Measurements from ENCODE around the gene DGKK.

Gene DGKK

GRCh38 chrX:50458483-50458882 is 12.1 kb downstream of the DGKK start:
- Histone ChIP-seq H3K23ac (ENCODE audit: low read length) (no peak overlapping the region), H3K27me3 (ENCODE audit: insufficient read depth, low read length, poor library complexity) (no peaks in the 10 kb centered on the region), H4K8ac (ENCODE audit: low read depth, low read length) (no peak overlapping the region), H3K4me2 (ENCODE audit: low read length) (no peak overlapping the region), H3K4me3 (ENCODE audit: low read length) (no peak overlapping the region), H2AK5ac (ENCODE audit: low read length) (no peak overlapping the region), H3K56ac (ENCODE audit: low read length) (no peak overlapping the region), H3K4ac (ENCODE audit: low read depth, low read length) (no peak overlapping the region), H3K9ac (ENCODE audit: low read length) (no peak overlapping the region), H2BK15ac (replicated peaks; ENCODE audit: low read depth) (no peak overlapping the region), H2BK5ac (ENCODE audit: low read length) (no peak overlapping the region), H3K18ac (ENCODE audit: low read length) (no peak overlapping the region), H3K4me1 (ENCODE audit: control insufficient read depth, low read depth, low read length) (no peaks in the 10 kb centered on the region), H4K5ac (ENCODE audit: low read length) (no peak overlapping the region), H3K79me2 (ENCODE audit: control insufficient read depth, insufficient read depth, low read length) (no peaks in the 10 kb centered on the region), H2BK120ac (ENCODE audit: low read depth, low read length) (no peak overlapping the region), H3K79me1 (ENCODE audit: low read length) (no peaks in the 10 kb centered on the region), H3K27ac (ENCODE audit: low read depth, low read length) (no peak overlapping the region), H3K36me3 (ENCODE audit: control insufficient read depth, insufficient read depth, low read length) (no peaks in the 10 kb centered on the region)
- no CpG with 5 or more reads among the region's 3 CpGs for WGBS (ENCODE audit: extremely low coverage, insufficient coverage, low lambda C conversion rate)
- no peak for DNase-seq

GRCh38 chrX:50456712-50457484 is 13.7 kb downstream of the DGKK start:
- H3K27me3 ChIP-seq (ENCODE audit: insufficient read depth, low read length, poor library complexity), result no peaks in the 10 kb centered on the region
- H3K4me2 ChIP-seq (ENCODE audit: low read length), result no peak overlapping the region
- H3K4me3 ChIP-seq (ENCODE audit: low read length), result no peak overlapping the region
- H3K36me3 ChIP-seq (ENCODE audit: control insufficient read depth, insufficient read depth, low read length), result no peaks in the 10 kb centered on the region
- peak; percentile 48 for DNase-seq
- H3K4me1 ChIP-seq (ENCODE audit: control insufficient read depth, low read depth, low read length), result no peaks in the 10 kb centered on the region
- H2BK15ac ChIP-seq (replicated peaks; ENCODE audit: low read depth), result no peak overlapping the region
- H4K5ac ChIP-seq (ENCODE audit: low read length), result no peak overlapping the region
- H2BK5ac ChIP-seq (ENCODE audit: low read length), result no peak overlapping the region
- no peaks in the 10 kb centered on the region for H3K79me1 ChIP-seq (ENCODE audit: low read length)
- no CpG with 5 or more reads among the region's 6 CpGs for WGBS (ENCODE audit: extremely low coverage, insufficient coverage, low lambda C conversion rate)
- no peak overlapping the region for H3K4ac ChIP-seq (ENCODE audit: low read depth, low read length)
- no peak overlapping the region for H2AK5ac ChIP-seq (ENCODE audit: low read length)
- no peak overlapping the region for H4K8ac ChIP-seq (ENCODE audit: low read depth, low read length)
- H3K9ac ChIP-seq (ENCODE audit: low read length), result no peak overlapping the region
- H3K27ac ChIP-seq (ENCODE audit: low read depth, low read length), result no peak overlapping the region
- H3K18ac ChIP-seq (ENCODE audit: low read length), result no peak overlapping the region
- H2BK120ac ChIP-seq (ENCODE audit: low read depth, low read length), result no peak overlapping the region
- H3K23ac ChIP-seq (ENCODE audit: low read length), result no peak overlapping the region
- H3K79me2 ChIP-seq (ENCODE audit: control insufficient read depth, insufficient read depth, low read length), result no peaks in the 10 kb centered on the region
- H3K56ac ChIP-seq (ENCODE audit: low read length), result peak overlapping the region; percentile 17

- Histone ChIP-seq H3K79me2 (ENCODE audit: control insufficient read depth, insufficient read depth, low read length) (no peaks in the 10 kb centered on the region), H3K56ac (ENCODE audit: low read length) (no peak overlapping the region), H3K79me1 (ENCODE audit: low read length) (no peaks in the 10 kb centered on the region), H2AK5ac (ENCODE audit: low read length) (no peak overlapping the region), H2BK120ac (ENCODE audit: low read depth, low read length) (no peak overlapping the region), H3K36me3 (ENCODE audit: control insufficient read depth, insufficient read depth, low read length) (no peaks in the 10 kb centered on the region), H4K8ac (ENCODE audit: low read depth, low read length) (no peak overlapping the region), H2BK5ac (ENCODE audit: low read length) (no peak overlapping the region), H2BK15ac (replicated peaks; ENCODE audit: low read depth) (no peak overlapping the region), H3K4me1 (ENCODE audit: control insufficient read depth, low read depth, low read length) (no peaks in the 10 kb centered on the region), H3K23ac (ENCODE audit: low read length) (no peak overlapping the region), H3K4me3 (ENCODE audit: low read length) (no peak overlapping the region), H3K9ac (ENCODE audit: low read length) (no peak overlapping the region), H3K27ac (ENCODE audit: low read depth, low read length) (no peak overlapping the region), H3K18ac (ENCODE audit: low read length) (no peak overlapping the region), H4K5ac (ENCODE audit: low read length) (no peak overlapping the region), H3K27me3 (ENCODE audit: insufficient read depth, low read length, poor library complexity) (no peaks in the 10 kb centered on the region), H3K4me2 (ENCODE audit: low read length) (no peak overlapping the region), H3K4ac (ENCODE audit: low read depth, low read length) (no peak overlapping the region)
- DNase-seq, result no peak
Measured at GRCh38 chrX:50452782-50453181, 17.8 kb downstream of the DGKK start.

- Histone ChIP-seq H3K4me3 (ENCODE audit: low read length) (no peak overlapping the region), H4K8ac (ENCODE audit: low read depth, low read length) (no peak overlapping the region), H3K4ac (ENCODE audit: low read depth, low read length) (no peak overlapping the region), H3K27me3 (ENCODE audit: insufficient read depth, low read length, poor library complexity) (no peaks in the 10 kb centered on the region), H3K56ac (ENCODE audit: low read length) (no peak overlapping the region), H3K27ac (ENCODE audit: low read depth, low read length) (no peak overlapping the region), H2BK120ac (ENCODE audit: low read depth, low read length) (no peak overlapping the region), H2AK5ac (ENCODE audit: low read length) (no peak overlapping the region), H3K36me3 (ENCODE audit: control insufficient read depth, insufficient read depth, low read length) (no peaks in the 10 kb centered on the region), H4K5ac (ENCODE audit: low read length) (no peak overlapping the region), H3K4me2 (ENCODE audit: low read length) (no peak overlapping the region), H3K23ac (ENCODE audit: low read length) (no peak overlapping the region), H3K79me2 (ENCODE audit: control insufficient read depth, insufficient read depth, low read length) (no peaks in the 10 kb centered on the region), H3K18ac (ENCODE audit: low read length) (no peak overlapping the region), H2BK15ac (replicated peaks; ENCODE audit: low read depth) (no peak overlapping the region), H3K4me1 (ENCODE audit: control insufficient read depth, low read depth, low read length) (no peaks in the 10 kb centered on the region), H3K79me1 (ENCODE audit: low read length) (no peaks in the 10 kb centered on the region), H3K9ac (ENCODE audit: low read length) (no peak overlapping the region), H2BK5ac (ENCODE audit: low read length) (no peak overlapping the region)
- WGBS (ENCODE audit: extremely low coverage, insufficient coverage, low lambda C conversion rate), result no CpG with 5 or more reads among the region's 1 CpG
- no peak for DNase-seq
Measured at GRCh38 chrX:50450324-50450723, 20.3 kb downstream of the DGKK start.

- H4K8ac ChIP-seq (ENCODE audit: low read depth, low read length), result no peak overlapping the region
- no peak overlapping the region for H2BK5ac ChIP-seq (ENCODE audit: low read length)
- H3K4me2 ChIP-seq (ENCODE audit: low read length), result no peak overlapping the region
- WGBS (ENCODE audit: extremely low coverage, insufficient coverage, low lambda C conversion rate), result no CpG with 5 or more reads among the region's 2 CpGs
- no peak overlapping the region for H3K27ac ChIP-seq (ENCODE audit: low read depth, low read length)
- H3K4me3 ChIP-seq (ENCODE audit: low read length), result no peak overlapping the region
- no peaks in the 10 kb centered on the region for H3K79me2 ChIP-seq (ENCODE audit: control insufficient read depth, insufficient read depth, low read length)
- no peaks in the 10 kb centered on the region for H3K79me1 ChIP-seq (ENCODE audit: low read length)
- H2AK5ac ChIP-seq (ENCODE audit: low read length), result no peak overlapping the region
- H2BK15ac ChIP-seq (replicated peaks; ENCODE audit: low read depth), result no peak overlapping the region
- no peaks in the 10 kb centered on the region for H3K27me3 ChIP-seq (ENCODE audit: insufficient read depth, low read length, poor library complexity)
- no peak overlapping the region for H3K56ac ChIP-seq (ENCODE audit: low read length)
- H3K4ac ChIP-seq (ENCODE audit: low read depth, low read length), result no peak overlapping the region
- H4K5ac ChIP-seq (ENCODE audit: low read length), result no peak overlapping the region
- H3K9ac ChIP-seq (ENCODE audit: low read length), result no peak overlapping the region
- H3K36me3 ChIP-seq (ENCODE audit: control insufficient read depth, insufficient read depth, low read length), result no peaks in the 10 kb centered on the region
- no peak overlapping the region for H3K23ac ChIP-seq (ENCODE audit: low read length)
- DNase-seq, result peak; percentile 82
- H2BK120ac ChIP-seq (ENCODE audit: low read depth, low read length), result no peak overlapping the region
- no peak overlapping the region for H3K18ac ChIP-seq (ENCODE audit: low read length)
- no peaks in the 10 kb centered on the region for H3K4me1 ChIP-seq (ENCODE audit: control insufficient read depth, low read depth, low read length)
Measured at GRCh38 chrX:50448565-50448964, 22.1 kb downstream of the DGKK start.

GRCh38 chrX:50447535-50447934 is 23.1 kb downstream of the DGKK start:
- Histone ChIP-seq H3K4me2 (ENCODE audit: low read length) (no peak overlapping the region), H3K79me1 (ENCODE audit: low read length) (no peaks in the 10 kb centered on the region), H2AK5ac (ENCODE audit: low read length) (no peak overlapping the region), H4K8ac (ENCODE audit: low read depth, low read length) (no peak overlapping the region), H4K5ac (ENCODE audit: low read length) (no peak overlapping the region), H2BK15ac (replicated peaks; ENCODE audit: low read depth) (no peak overlapping the region), H3K9ac (ENCODE audit: low read length) (no peak overlapping the region), H3K36me3 (ENCODE audit: control insufficient read depth, insufficient read depth, low read length) (no peaks in the 10 kb centered on the region), H3K23ac (ENCODE audit: low read length) (no peak overlapping the region), H3K56ac (ENCODE audit: low read length) (no peak overlapping the region), H3K27ac (ENCODE audit: low read depth, low read length) (no peak overlapping the region), H2BK120ac (ENCODE audit: low read depth, low read length) (no peak overlapping the region), H3K4ac (ENCODE audit: low read depth, low read length) (no peak overlapping the region), H3K79me2 (ENCODE audit: control insufficient read depth, insufficient read depth, low read length) (no peaks in the 10 kb centered on the region), H3K18ac (ENCODE audit: low read length) (no peak overlapping the region), H3K27me3 (ENCODE audit: insufficient read depth, low read length, poor library complexity) (no peaks in the 10 kb centered on the region), H3K4me3 (ENCODE audit: low read length) (no peak overlapping the region), H2BK5ac (ENCODE audit: low read length) (no peak overlapping the region), H3K4me1 (ENCODE audit: control insufficient read depth, low read depth, low read length) (no peaks in the 10 kb centered on the region)
- no CpG with 5 or more reads among the region's 3 CpGs for WGBS (ENCODE audit: extremely low coverage, insufficient coverage, low lambda C conversion rate)
- no peak for DNase-seq

Measured in mesendoderm (in vitro differentiated cells).